ENCODE results near the gene ACADS. TPM values are rescaled to one million over a fixed set of nuclear protein-coding genes. Genes with fewer than 3 reads are reported as not detected.

ACADS gene
- total RNA-seq, 1 donor from 2014 or later = 0.88 TPM

- Histone ChIP-seq H3K27me3 (no peaks in the 10 kb centered on the region), H3K4me2 (no peak overlapping the region), H3K9ac (no peak overlapping the region), H3K9me3 (ENCODE audit: low read depth) (no peaks in the 10 kb centered on the region), H3K4me1 (peaks cover 10% of the 10 kb centered on the region), H3K27ac (no peak overlapping the region), H3K36me3 (no peaks in the 10 kb centered on the region), H3K79me2 (ENCODE audit: low read depth) (no peaks in the 10 kb centered on the region), H2AFZ (replicated peaks) (no peak overlapping the region), H4K20me1 (ENCODE audit: low read depth) (peaks cover 29% of the 10 kb centered on the region), H3K4me3 (no peak overlapping the region), H3F3A (ENCODE audit: low read depth) (peaks cover 11% of the 10 kb centered on the region)
- Mint-ChIP-seq H3K4me3 (no peak overlapping the region), H3K27me3 (ENCODE audit: insufficient read depth, low read depth) (no peaks in the 10 kb centered on the region), H3K4me1 (peaks cover 34% of the 10 kb centered on the region), H3K36me3 (peaks cover 15% of the 10 kb centered on the region), H3K9me3 (no peaks in the 10 kb centered on the region), H3K27ac (no peak overlapping the region)
- no peak for DNase-seq (ENCODE audit: low spot score)
- TF ChIP-seq EZH2phosphoT487 (IDR thresholded peaks at IDR 0.05) (no peak), CTCF (IDR thresholded peaks at IDR 0.05) (peak; percentile 22)
These were observed 50.4 kb downstream of the ACADS start for GRCh38 chr12:120775862-120776552.

DNA sequence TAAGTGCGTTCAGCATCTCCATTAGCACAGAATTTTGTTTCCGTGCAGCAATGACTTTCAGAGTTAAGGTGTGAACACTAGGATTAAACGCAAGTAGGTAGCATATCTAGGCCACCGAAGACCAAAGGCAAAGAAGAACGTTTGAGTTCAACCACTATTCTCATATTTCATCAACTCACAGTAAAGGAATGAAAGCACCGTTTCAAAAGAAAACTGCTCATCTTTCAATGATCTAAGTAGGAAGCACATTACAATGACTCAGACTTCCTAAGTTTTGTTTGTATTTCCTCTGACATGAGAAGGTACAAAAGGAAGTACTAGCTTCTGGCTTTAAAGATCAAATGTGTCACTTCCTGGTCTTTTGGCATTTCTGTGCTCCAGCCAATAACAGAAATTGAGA, 57.6 kb downstream of the ACADS start:
- H3K9me3 Mint-ChIP-seq = no peaks in the 10 kb centered on the region
- Histone ChIP-seq H3K9me3 (ENCODE audit: low read depth) (no peaks in the 10 kb centered on the region), H3K79me2 (ENCODE audit: low read depth) (no peaks in the 10 kb centered on the region), H3K4me3 (no peak overlapping the region), H3K4me1 (no peaks in the 10 kb centered on the region), H3F3A (ENCODE audit: low read depth) (no peaks in the 10 kb centered on the region), H3K27me3 (no peaks in the 10 kb centered on the region), H3K36me3 (peaks cover 10% of the 10 kb centered on the region), H3K27ac (no peak overlapping the region), H4K20me1 (ENCODE audit: low read depth) (no peaks in the 10 kb centered on the region), H3K4me2 (no peak overlapping the region), H2AFZ (replicated peaks) (no peak overlapping the region), H3K9ac (no peak overlapping the region)
- H3K27ac Mint-ChIP-seq = no peak overlapping the region
- TF ChIP-seq EZH2phosphoT487 (IDR thresholded peaks at IDR 0.05) (no peak), EZH2 (IDR thresholded peaks at IDR 0.05) (no peak), CTCF (IDR thresholded peaks at IDR 0.05) (no peak)
- DNase-seq (ENCODE audit: low spot score) = no peak
- no peak overlapping the region for H3K4me3 Mint-ChIP-seq
- no peaks in the 10 kb centered on the region for H3K4me1 Mint-ChIP-seq
- H3K27me3 Mint-ChIP-seq (ENCODE audit: insufficient read depth, low read depth) = peaks cover 2% of the 10 kb centered on the region
- H3K36me3 Mint-ChIP-seq = peaks cover 22% of the 10 kb centered on the region

DNA sequence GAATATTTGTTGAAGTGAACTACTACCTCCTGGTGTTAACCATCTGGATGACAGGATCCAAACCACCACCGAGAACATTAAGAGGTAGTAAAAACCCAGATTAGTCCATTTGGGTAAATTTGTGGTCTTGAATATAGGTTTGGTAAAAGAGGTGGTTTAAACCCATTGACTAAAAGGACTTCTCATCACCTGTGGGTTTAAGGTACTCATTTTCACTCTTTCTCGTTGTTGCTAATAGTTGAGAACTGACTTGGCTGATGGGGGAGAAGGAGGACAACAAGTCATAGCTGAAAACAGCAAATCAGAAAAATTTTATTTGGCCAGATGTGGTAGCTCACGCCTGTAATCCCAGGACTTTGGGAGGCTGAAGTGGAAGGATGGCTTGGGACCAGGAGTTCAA, 59.2 kb downstream of the ACADS start:
- Mint-ChIP-seq H3K27ac (no peak overlapping the region), H3K36me3 (peaks cover 23% of the 10 kb centered on the region), H3K27me3 (ENCODE audit: insufficient read depth, low read depth) (peaks cover 2% of the 10 kb centered on the region), H3K9me3 (no peaks in the 10 kb centered on the region), H3K4me1 (no peaks in the 10 kb centered on the region), H3K4me3 (no peak overlapping the region)
- Histone ChIP-seq H3F3A (ENCODE audit: low read depth) (no peaks in the 10 kb centered on the region), H3K79me2 (ENCODE audit: low read depth) (no peaks in the 10 kb centered on the region), H3K4me3 (no peak overlapping the region), H3K4me2 (no peak overlapping the region), H4K20me1 (ENCODE audit: low read depth) (no peaks in the 10 kb centered on the region), H3K36me3 (peaks cover 10% of the 10 kb centered on the region), H3K27me3 (no peaks in the 10 kb centered on the region), H3K9ac (no peak overlapping the region), H2AFZ (replicated peaks) (no peak overlapping the region), H3K4me1 (no peaks in the 10 kb centered on the region), H3K9me3 (ENCODE audit: low read depth) (no peaks in the 10 kb centered on the region), H3K27ac (no peak overlapping the region)
- TF ChIP-seq EZH2 (IDR thresholded peaks at IDR 0.05) (no peak), EZH2phosphoT487 (IDR thresholded peaks at IDR 0.05) (no peak), CTCF (IDR thresholded peaks at IDR 0.05) (no peak)
- no peak for DNase-seq (ENCODE audit: low spot score)

Data from neural progenitor cell (in vitro differentiated cells).